Progenitor cell of endocrine pancreas (in vitro differentiated cells): ENCODE measurements around the gene BOC. TPM values are rescaled to one million over a fixed set of nuclear protein-coding genes. Genes with fewer than 3 reads are reported as not detected.

Experiments
- DNase-seq: peaks from one replicate; pipeline ENCODE4 v3.0.0; 2021; ENCODE audit warnings: low spot score; ENCODE audit not compliant: unreplicated experiment
- H3K27ac Mint-ChIP-seq: 2 replicates; pipeline ENCODE4 v1.8.0; 2021; ENCODE audit warnings: mild to moderate bottlenecking, moderate library complexity, mixed read lengths
- H3K27me3 Mint-ChIP-seq: 2 replicates; pipeline ENCODE4 v1.8.0; 2021; ENCODE audit warnings: mixed read lengths
- H3K36me3 Mint-ChIP-seq: 2 replicates; pipeline ENCODE4 v1.8.0; 2022; ENCODE audit warnings: mixed read lengths; ENCODE audit not compliant: insufficient read depth
- H3K4me1 Mint-ChIP-seq: 2 replicates; pipeline ENCODE4 v1.8.0; 2021; ENCODE audit warnings: low read depth, mixed read lengths
- H3K4me3 Mint-ChIP-seq: 2 replicates; pipeline ENCODE4 v1.8.0; 2021; ENCODE audit warnings: low read depth, mild to moderate bottlenecking, moderate library complexity, mixed read lengths
- H3K9me3 Mint-ChIP-seq: 2 replicates; pipeline ENCODE4 v1.8.0; 2021; ENCODE audit warnings: low read depth, mixed read lengths
- long read RNA-seq: library from polyadenylated mRNA; unstranded; transcript quantifications from one replicate; pipeline ENCODE4 v2.0.0, GENCODE V29; 2020
- total RNA-seq: library from RNA; stranded (reverse); gene quantifications from 2 replicates; pipeline ENCODE4 v1.2.1, GENCODE V29; 2021
- TF ChIP-seq, protein P1 (sequence below): fragments of 200-600 bp; sonication (generic); IDR thresholded peaks from one replicate; pipeline ENCODE4 v1.5.0; 2021; ENCODE audit warnings: antibody characterized with exemption, mild to moderate bottlenecking; ENCODE audit not compliant: unreplicated experiment

BOC gene
- total RNA-seq, result 10.8 and 14.2 TPM in 2 replicates
- long read RNA-seq, full-length matches to known transcripts, result 1 of 8 reads
- long read RNA-seq, partial matches to known transcripts, result 3 of 8 reads
- long read RNA-seq, other reads (novel, unspliced or antisense), result 4 of 8 reads

- Mint-ChIP-seq H3K9me3 (no peaks in the 10 kb centered on the region), H3K36me3 (peaks cover under 1% of the 10 kb centered on the region), H3K27ac (peak within 1 kb of the TSS; percentile 94), H3K4me3 (peak within 1 kb of the TSS; percentile 91), H3K4me1 (peaks cover 9% of the 10 kb centered on the region), H3K27me3 (peaks cover 44% of the 10 kb centered on the region)
- DNase-seq, result peak; percentile 45
- TF ChIP-seq, protein P1, sequence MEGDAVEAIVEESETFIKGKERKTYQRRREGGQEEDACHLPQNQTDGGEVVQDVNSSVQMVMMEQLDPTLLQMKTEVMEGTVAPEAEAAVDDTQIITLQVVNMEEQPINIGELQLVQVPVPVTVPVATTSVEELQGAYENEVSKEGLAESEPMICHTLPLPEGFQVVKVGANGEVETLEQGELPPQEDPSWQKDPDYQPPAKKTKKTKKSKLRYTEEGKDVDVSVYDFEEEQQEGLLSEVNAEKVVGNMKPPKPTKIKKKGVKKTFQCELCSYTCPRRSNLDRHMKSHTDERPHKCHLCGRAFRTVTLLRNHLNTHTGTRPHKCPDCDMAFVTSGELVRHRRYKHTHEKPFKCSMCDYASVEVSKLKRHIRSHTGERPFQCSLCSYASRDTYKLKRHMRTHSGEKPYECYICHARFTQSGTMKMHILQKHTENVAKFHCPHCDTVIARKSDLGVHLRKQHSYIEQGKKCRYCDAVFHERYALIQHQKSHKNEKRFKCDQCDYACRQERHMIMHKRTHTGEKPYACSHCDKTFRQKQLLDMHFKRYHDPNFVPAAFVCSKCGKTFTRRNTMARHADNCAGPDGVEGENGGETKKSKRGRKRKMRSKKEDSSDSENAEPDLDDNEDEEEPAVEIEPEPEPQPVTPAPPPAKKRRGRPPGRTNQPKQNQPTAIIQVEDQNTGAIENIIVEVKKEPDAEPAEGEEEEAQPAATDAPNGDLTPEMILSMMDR, result peak; percentile 7
Observed at GRCh38 chr3:113211330-113212149, at the start of gene BOC. Gene BOC (plus strand): TSS chr3:113211557. CDS start chr3:113249803, 38,246 bp downstream.

- no peak for DNase-seq
- TF ChIP-seq, protein P1, result no peak
- Mint-ChIP-seq H3K9me3 (no peaks in the 10 kb centered on the region), H3K4me3 (no peak overlapping the region), H3K4me1 (peaks cover 5% of the 10 kb centered on the region), H3K36me3 (no peaks in the 10 kb centered on the region), H3K27me3 (peaks cover 4% of the 10 kb centered on the region), H3K27ac (no peak overlapping the region)
Observed at GRCh38 chr3:113161661-113162060, 49.7 kb upstream of the BOC start.

- Mint-ChIP-seq H3K36me3 (no peaks in the 10 kb centered on the region), H3K4me1 (peaks cover 2% of the 10 kb centered on the region), H3K9me3 (no peaks in the 10 kb centered on the region), H3K27ac (no peak overlapping the region), H3K4me3 (no peak overlapping the region), H3K27me3 (peaks cover 4% of the 10 kb centered on the region)
- TF ChIP-seq, protein P1, result no peak
- no peak for DNase-seq
Observed at GRCh38 chr3:113163152-113163551, 48.2 kb upstream of the BOC start.

DNA sequence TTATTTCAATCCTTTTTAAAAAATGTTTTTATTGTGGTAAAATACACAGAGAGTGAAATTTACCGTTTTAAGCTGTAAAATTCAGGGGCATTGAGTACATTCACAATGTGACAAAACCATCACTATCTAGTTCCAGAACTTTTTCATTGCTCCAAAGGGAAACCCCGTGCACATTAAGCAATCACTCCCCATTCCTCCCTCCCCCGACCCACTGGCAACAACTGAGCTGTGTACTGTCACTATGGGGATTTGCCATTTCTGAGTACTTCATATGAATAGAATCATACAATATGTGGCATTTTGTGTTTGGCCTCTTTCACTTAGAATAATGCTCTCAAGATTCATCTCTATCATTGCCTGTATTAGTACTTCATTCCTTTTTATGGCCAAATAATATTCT is 45.5 kb upstream of the BOC start:
- Mint-ChIP-seq H3K27me3 (peaks cover 8% of the 10 kb centered on the region), H3K9me3 (no peaks in the 10 kb centered on the region), H3K27ac (no peak overlapping the region), H3K4me1 (peaks cover 2% of the 10 kb centered on the region), H3K36me3 (no peaks in the 10 kb centered on the region), H3K4me3 (no peak overlapping the region)
- no peak for DNase-seq
- TF ChIP-seq, protein P1, result no peak

DNA sequence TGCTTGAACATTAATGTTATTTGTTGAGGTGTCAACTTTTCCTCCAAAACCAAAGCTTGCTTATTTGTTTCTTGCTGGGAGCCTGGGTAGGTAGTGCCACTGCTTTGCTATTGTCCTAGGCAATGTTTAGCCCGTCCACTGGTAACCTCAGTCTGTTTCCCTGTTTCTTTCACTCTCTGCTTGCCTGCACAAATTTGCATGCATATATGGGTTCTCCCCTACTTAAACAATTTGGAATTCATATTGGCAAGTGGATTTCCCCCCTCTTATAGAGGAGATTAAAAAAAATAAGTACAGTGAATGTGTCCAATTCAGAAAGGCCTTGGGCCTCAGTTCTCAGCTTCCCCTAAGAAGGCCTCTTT is 45.0 kb upstream of the BOC start:
- no peak overlapping the region for H3K4me3 Mint-ChIP-seq
- H3K9me3 Mint-ChIP-seq, result no peaks in the 10 kb centered on the region
- H3K36me3 Mint-ChIP-seq, result no peaks in the 10 kb centered on the region
- H3K27ac Mint-ChIP-seq, result peak overlapping the region; percentile 87
- H3K4me1 Mint-ChIP-seq, result peaks cover 2% of the 10 kb centered on the region
- TF ChIP-seq, protein P1, result no peak
- DNase-seq, result no peak
- peaks cover 8% of the 10 kb centered on the region for H3K27me3 Mint-ChIP-seq
